Measurements from ENCODE around the gene PACRG. TPM values are rescaled to one million over a fixed set of nuclear protein-coding genes. Genes with fewer than 3 reads are reported as not detected.

Gene PACRG
- total RNA-seq, 4 donors from 2014 or later, result 1.5 to 10.4 (median 2.1) TPM

- Histone ChIP-seq H3K27me3 (no peaks in the 10 kb centered on the region), H3K27ac (no peak overlapping the region), H3K9me3 (no peaks in the 10 kb centered on the region), H3K4me3 (no peak overlapping the region), H3K4me1 (no peaks in the 10 kb centered on the region), H3K36me3 (no peaks in the 10 kb centered on the region)
- no peak for DNase-seq (ENCODE audit: low spot score in 2 of 2)
- 94 to 97% methylated on average over 5 of the region's 5 CpGs for WGBS, 2 donors
- no peak for TF ChIP-seq POLR2A (IDR thresholded peaks at IDR 0.05)
Observed at GRCh38 chr6:163218361-163218894, 490.7 kb downstream of the PACRG start.

GRCh38 chr6:163226181-163226835, 498.5 kb downstream of the PACRG start:
- peaks cover 0 to 4% (median 1%) of the 10 kb centered on the region in 4 donors for H3K9me3 ChIP-seq
- TF ChIP-seq POLR2A (IDR thresholded peaks at IDR 0.05) (no peak), EP300 (IDR thresholded peaks at IDR 0.05) (no peak)
- TF ChIP-seq, protein P1, sequence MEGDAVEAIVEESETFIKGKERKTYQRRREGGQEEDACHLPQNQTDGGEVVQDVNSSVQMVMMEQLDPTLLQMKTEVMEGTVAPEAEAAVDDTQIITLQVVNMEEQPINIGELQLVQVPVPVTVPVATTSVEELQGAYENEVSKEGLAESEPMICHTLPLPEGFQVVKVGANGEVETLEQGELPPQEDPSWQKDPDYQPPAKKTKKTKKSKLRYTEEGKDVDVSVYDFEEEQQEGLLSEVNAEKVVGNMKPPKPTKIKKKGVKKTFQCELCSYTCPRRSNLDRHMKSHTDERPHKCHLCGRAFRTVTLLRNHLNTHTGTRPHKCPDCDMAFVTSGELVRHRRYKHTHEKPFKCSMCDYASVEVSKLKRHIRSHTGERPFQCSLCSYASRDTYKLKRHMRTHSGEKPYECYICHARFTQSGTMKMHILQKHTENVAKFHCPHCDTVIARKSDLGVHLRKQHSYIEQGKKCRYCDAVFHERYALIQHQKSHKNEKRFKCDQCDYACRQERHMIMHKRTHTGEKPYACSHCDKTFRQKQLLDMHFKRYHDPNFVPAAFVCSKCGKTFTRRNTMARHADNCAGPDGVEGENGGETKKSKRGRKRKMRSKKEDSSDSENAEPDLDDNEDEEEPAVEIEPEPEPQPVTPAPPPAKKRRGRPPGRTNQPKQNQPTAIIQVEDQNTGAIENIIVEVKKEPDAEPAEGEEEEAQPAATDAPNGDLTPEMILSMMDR (IDR thresholded peaks at IDR 0.05), result no peak
- DNase-seq (ENCODE audit: low spot score in 2 of 2), result no peak
- no peaks in the 10 kb centered on the region for H3K27me3 ChIP-seq
- no peak overlapping the region for H3K4me3 ChIP-seq
- H3K36me3 ChIP-seq, result no peaks in the 10 kb centered on the region
- 92 to 93% methylated on average over 8 to 9 of the region's 9 CpGs for WGBS, 2 donors
- no peak overlapping the region for H3K27ac ChIP-seq
- no peaks in the 10 kb centered on the region for H3K4me1 ChIP-seq

DNA sequence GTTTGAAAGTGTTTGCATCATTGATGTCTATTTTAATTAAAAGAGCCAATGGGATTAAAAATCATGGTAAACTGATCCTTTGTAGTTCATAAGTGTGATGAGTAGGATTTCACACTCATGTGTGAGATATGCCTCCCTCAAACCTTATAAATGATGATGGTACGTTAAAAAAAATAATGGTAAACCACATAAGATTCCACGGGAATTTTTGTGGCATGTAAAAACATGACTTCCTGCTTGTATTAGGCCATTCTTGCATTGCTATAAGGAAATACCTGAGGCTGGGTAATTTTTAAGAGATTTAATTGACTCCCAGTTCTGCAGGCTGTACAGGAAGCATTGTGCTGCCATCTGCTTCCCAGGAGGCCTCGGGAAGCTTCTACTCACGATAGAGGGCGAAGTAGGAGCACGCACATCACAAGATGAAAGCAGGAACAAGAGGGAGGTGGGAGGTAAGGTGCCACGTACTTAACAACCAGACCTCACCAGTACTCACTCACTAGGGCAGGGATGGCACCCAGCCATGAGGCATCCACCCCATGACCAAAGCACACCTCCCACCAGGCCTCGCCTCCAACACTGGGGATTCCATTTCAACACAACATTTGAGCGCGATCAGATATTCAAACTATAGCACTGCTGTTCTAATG, 499.2 kb downstream of the PACRG start:
- H3K27ac ChIP-seq, result no peak overlapping the region
- H3K4me3 ChIP-seq, result no peak overlapping the region
- no peaks in the 10 kb centered on the region for H3K4me1 ChIP-seq
- DNase-seq (ENCODE audit: low spot score in 2 of 2), result no peak
- H3K36me3 ChIP-seq, result no peaks in the 10 kb centered on the region
- H3K27me3 ChIP-seq, result no peaks in the 10 kb centered on the region
- H3K9me3 ChIP-seq, result peaks cover 0 to 4% (median 1%) of the 10 kb centered on the region in 4 donors
- TF ChIP-seq, protein P1 (IDR thresholded peaks at IDR 0.05), result no peak
- TF ChIP-seq POLR2A (IDR thresholded peaks at IDR 0.05), result no peak
- TF ChIP-seq EP300 (IDR thresholded peaks at IDR 0.05), result no peak
- 90 to 92% methylated on average over 10 of the region's 10 CpGs for WGBS, 2 donors

DNA sequence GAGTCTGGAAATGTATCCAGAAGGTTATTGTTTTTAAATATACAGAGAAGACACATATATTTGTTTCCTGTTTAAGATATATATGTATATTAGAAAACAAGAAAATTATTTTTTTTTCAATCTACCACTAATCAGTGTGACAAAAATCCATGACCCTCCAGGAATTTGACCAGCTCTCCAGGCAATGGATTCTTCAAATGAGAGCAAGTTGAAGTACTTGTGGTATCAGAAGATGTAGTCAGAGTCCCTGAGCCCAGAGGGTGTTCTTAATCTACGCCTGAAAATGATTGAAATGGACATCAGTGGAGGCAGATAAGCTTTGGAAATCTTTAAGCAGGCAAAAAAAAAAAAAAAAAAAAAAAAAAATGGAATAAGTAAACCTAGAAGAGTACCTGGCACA, 500.3 kb downstream of the PACRG start:
- DNase-seq (ENCODE audit: low spot score in 2 of 2), result no peak
- no peak overlapping the region for H3K4me3 ChIP-seq
- TF ChIP-seq EP300 (IDR thresholded peaks at IDR 0.05), result no peak
- TF ChIP-seq, protein P1 (IDR thresholded peaks at IDR 0.05), result no peak
- TF ChIP-seq POLR2A (IDR thresholded peaks at IDR 0.05), result no peak
- H3K9me3 ChIP-seq, result peaks cover 0 to 4% (median 1%) of the 10 kb centered on the region in 4 donors
- no peak overlapping the region for H3K27ac ChIP-seq
- 85 to 97% methylated on average over 1 of the region's 1 CpG for WGBS, 2 donors
- H3K4me1 ChIP-seq, result no peaks in the 10 kb centered on the region
- H3K36me3 ChIP-seq, result no peaks in the 10 kb centered on the region
- H3K27me3 ChIP-seq, result no peaks in the 10 kb centered on the region

GRCh38 chr6:163229050-163229449, 501.3 kb downstream of the PACRG start:
- Histone ChIP-seq H3K4me3 (no peak overlapping the region), H3K36me3 (no peaks in the 10 kb centered on the region), H3K4me1 (no peaks in the 10 kb centered on the region), H3K27ac (no peak overlapping the region), H3K9me3 (peaks cover 0 to 3% (median under 1%) of the 10 kb centered on the region in 4 donors), H3K27me3 (no peaks in the 10 kb centered on the region)
- no peak for TF ChIP-seq POLR2A (IDR thresholded peaks at IDR 0.05)
- no peak for TF ChIP-seq EP300 (IDR thresholded peaks at IDR 0.05)
- TF ChIP-seq, protein P1 (IDR thresholded peaks at IDR 0.05), result no peak
- no peak for DNase-seq (ENCODE audit: low spot score in 2 of 2)
- WGBS, 2 donors, result 82 to 89% methylated on average over 2 of the region's 2 CpGs
